Neural crest cell (in vitro differentiated cells): ENCODE data around the gene RORB. TPM values are rescaled to one million over a fixed set of nuclear protein-coding genes. Genes with fewer than 3 reads are reported as not detected.

Experiments used
- DNase-seq: peaks from one replicate; pipeline ENCODE4 v3.0.0; 2021; ENCODE audit warnings: low read depth, mixed read lengths, low spot score
- H3K27ac Mint-ChIP-seq: one replicate; pipeline ENCODE4 v1.8.0; 2021; ENCODE audit warnings: mild to moderate bottlenecking, mixed read lengths; ENCODE audit not compliant: unreplicated experiment
- H3K27me3 Mint-ChIP-seq: 2 replicates; pipeline ENCODE4 v1.8.0; 2021; ENCODE audit warnings: low read depth, mild to moderate bottlenecking, mixed read lengths
- H3K36me3 Mint-ChIP-seq: 2 replicates; pipeline ENCODE4 v1.8.0; 2021; ENCODE audit warnings: low read depth, mild to moderate bottlenecking, mixed read lengths
- H3K4me1 Mint-ChIP-seq: 2 replicates; pipeline ENCODE4 v1.8.0; 2021; ENCODE audit warnings: mixed read lengths
- H3K4me3 Mint-ChIP-seq: one replicate; pipeline ENCODE4 v1.8.0; 2021; ENCODE audit warnings: mild to moderate bottlenecking, mixed read lengths
- H3K9me3 Mint-ChIP-seq: 2 replicates; pipeline ENCODE4 v1.8.0; 2021; ENCODE audit warnings: mixed read lengths
- CTCF ChIP-seq: fragments of 200-600 bp; sonication (generic); conservative IDR thresholded peaks from 2 replicates; pipeline ENCODE4 v1.5.0; 2021; ENCODE audit warnings: antibody characterized with exemption, mild to moderate bottlenecking
- total RNA-seq: library from RNA; stranded (reverse); gene quantifications from 2 replicates; pipeline ENCODE4 v1.2.1, GENCODE V29; 2021

Gene RORB
- total RNA-seq, 1 donor from 2014 or later, result 0.35 TPM

DNA sequence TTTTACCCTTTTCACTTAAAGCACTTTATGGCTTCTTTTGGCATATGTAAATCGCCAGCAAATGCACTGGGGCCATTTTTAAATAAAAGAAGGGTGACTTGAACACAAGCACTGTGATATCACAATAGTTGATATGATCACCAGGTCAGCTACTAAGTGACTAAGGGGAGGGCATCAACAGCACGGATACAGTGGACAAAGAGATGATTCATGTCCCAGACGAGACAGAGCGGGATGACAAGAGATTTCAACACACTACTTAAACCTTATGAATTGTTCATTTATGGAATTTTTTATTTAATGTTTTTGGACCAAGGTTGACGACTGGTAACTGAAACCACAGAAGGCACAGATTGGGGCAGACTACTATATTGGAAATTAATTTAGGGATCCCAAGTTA, 54.1 kb downstream of the RORB start:
- no peak for DNase-seq
- Mint-ChIP-seq H3K4me1 (no peaks in the 10 kb centered on the region), H3K27me3 (peaks cover 5% of the 10 kb centered on the region), H3K27ac (no peak overlapping the region), H3K9me3 (no peaks in the 10 kb centered on the region), H3K36me3 (no peaks in the 10 kb centered on the region), H3K4me3 (no peak overlapping the region)
- TF ChIP-seq CTCF, result no peak

DNA sequence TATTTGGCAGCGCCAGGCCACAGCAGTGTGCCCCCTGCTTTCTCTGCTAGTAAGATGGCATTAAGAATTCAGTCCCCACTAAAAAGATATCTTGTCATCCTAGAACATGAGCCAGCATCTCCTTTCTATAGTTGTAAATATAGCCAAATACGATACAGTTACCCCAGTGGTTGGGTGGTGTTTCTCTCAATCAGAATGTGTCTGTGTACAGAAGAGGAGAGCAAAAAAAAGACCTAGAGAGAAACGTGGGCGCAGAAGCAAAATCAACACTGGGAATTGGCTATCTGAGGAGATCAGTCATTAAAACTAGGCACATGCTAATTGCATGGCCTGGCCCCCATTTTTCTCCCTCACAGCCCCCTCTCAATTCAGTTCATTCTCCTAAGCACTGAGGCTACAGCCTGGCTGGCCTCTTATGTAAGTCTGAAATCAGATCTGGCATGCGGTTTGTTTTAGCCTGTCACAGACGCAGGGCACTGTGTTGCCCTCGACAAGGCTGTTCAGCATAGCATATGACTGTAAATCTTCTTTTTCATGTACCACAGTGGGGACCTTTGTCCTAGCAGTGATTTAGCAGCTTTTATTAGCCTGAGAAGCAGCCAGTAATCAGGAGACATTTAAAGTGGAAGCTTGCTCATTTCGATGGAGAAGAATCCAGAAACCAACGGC, 57.8 kb downstream of the RORB start:
- no peak for TF ChIP-seq CTCF
- no peak overlapping the region for H3K27ac Mint-ChIP-seq
- H3K9me3 Mint-ChIP-seq, result no peaks in the 10 kb centered on the region
- no peak overlapping the region for H3K4me3 Mint-ChIP-seq
- H3K4me1 Mint-ChIP-seq, result no peaks in the 10 kb centered on the region
- no peaks in the 10 kb centered on the region for H3K27me3 Mint-ChIP-seq
- no peaks in the 10 kb centered on the region for H3K36me3 Mint-ChIP-seq
- no peak for DNase-seq

GRCh38 chr9:74555565-74555964, 58.4 kb downstream of the RORB start:
- no peak overlapping the region for H3K27ac Mint-ChIP-seq
- no peak for TF ChIP-seq CTCF
- no peak overlapping the region for H3K4me3 Mint-ChIP-seq
- no peak for DNase-seq
- H3K27me3 Mint-ChIP-seq, result no peaks in the 10 kb centered on the region
- H3K4me1 Mint-ChIP-seq, result no peaks in the 10 kb centered on the region
- no peaks in the 10 kb centered on the region for H3K9me3 Mint-ChIP-seq
- no peaks in the 10 kb centered on the region for H3K36me3 Mint-ChIP-seq

DNA sequence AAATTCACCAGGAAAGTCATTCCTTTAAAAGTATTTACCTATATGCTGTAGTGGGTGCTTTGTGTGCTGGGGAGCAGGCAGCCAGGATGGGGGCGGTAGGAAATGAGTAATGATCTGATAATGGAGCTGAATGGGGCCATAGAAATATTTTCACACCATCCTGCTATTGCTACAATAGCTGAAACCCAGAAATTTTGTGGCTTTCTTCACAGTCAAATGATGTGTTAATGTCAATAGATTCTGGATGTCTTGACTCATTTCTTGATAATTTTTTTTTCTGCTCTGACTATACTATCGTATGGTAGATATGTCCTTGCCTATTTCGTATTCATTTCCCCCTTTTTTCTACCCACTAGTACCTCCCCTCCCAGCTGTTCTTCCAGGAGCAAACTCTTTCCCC, 59.5 kb downstream of the RORB start:
- H3K4me3 Mint-ChIP-seq, result no peak overlapping the region
- no peak overlapping the region for H3K27ac Mint-ChIP-seq
- TF ChIP-seq CTCF, result no peak

DNA sequence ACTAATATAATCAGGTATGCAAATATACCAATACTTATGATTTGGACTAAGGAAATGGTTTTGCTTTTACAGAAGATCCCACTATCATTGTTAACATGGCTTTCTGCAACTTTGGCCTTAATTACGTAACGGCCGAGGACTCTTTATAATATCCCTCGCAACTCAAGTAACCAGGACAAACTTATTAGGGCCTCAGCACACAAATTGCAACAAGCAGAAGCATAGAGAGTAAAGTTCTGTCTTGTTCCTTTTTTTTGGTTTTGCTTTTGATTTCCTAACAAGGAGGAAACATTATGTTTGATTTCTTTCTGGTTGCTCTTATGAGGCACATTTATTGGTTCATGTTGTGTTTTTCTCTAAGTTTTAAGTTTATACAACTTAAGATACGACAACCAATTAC, 60.4 kb downstream of the RORB start:
- no peaks in the 10 kb centered on the region for H3K9me3 Mint-ChIP-seq
- H3K27me3 Mint-ChIP-seq, result no peaks in the 10 kb centered on the region
- no peaks in the 10 kb centered on the region for H3K36me3 Mint-ChIP-seq
- H3K4me1 Mint-ChIP-seq, result no peaks in the 10 kb centered on the region
- no peak for DNase-seq
- TF ChIP-seq CTCF, result no peak
- H3K4me3 Mint-ChIP-seq, result no peak overlapping the region
- no peak overlapping the region for H3K27ac Mint-ChIP-seq

More for the DNA sequence above, 59.5 kb downstream of the RORB start:
- Mint-ChIP-seq H3K36me3 (no peaks in the 10 kb centered on the region), H3K27me3 (no peaks in the 10 kb centered on the region), H3K9me3 (no peaks in the 10 kb centered on the region), H3K4me1 (no peaks in the 10 kb centered on the region)
- DNase-seq, result no peak
